Neural cell (in vitro differentiated cells): ENCODE measurements around the gene AKAP4. TPM values are rescaled to one million over a fixed set of nuclear protein-coding genes. Genes with fewer than 3 reads are reported as not detected.

Source experiments
- polyA plus RNA-seq: library from polyadenylated mRNA; depleted of rRNA; stranded (reverse); fragments of >200 nt; gene quantifications from 2 replicates; pipeline ENCODE4 v1.2.3, GENCODE V29; 2014
- small RNA-seq, 3 experiments: library from RNA; depleted of rRNA; stranded (forward); fragments of <200 nt; gene quantifications; one replicate each; pipeline ENCODE3, GENCODE V24; 2012

AKAP4 gene
- polyA plus RNA-seq, 1 donor from 2014 or later = not detected

Small RNA genes lying within 50 kb of the gene (small RNA-seq; reads per million reads assigned to genes)
- gene PYY3 (0 reads per million in 3 experiments), gene RF00019 (0 to 1.2 (median 0) reads per million in 3 experiments)

Other genes starting within 250 kb of the AKAP4 start
- gene CCNB3, start 3.8 kb upstream of the AKAP4 start, polyA plus RNA-seq = 0.42 TPM in 1 of 2 replicates, not detected in the other